ENCODE data around the gene VPS37B. TPM values are rescaled to one million over a fixed set of nuclear protein-coding genes. Genes with fewer than 3 reads are reported as not detected.
A peak's percentile ranks its signal among the peaks of the same experiment; 100 is the strongest.
"Not testable (repeated sequence)": the region's sequence is repeated elsewhere in the genome, so short reads cannot be mapped to it uniquely, and the experiment has no call there.

VPS37B gene
- total RNA-seq = 32.6 TPM

DNA sequence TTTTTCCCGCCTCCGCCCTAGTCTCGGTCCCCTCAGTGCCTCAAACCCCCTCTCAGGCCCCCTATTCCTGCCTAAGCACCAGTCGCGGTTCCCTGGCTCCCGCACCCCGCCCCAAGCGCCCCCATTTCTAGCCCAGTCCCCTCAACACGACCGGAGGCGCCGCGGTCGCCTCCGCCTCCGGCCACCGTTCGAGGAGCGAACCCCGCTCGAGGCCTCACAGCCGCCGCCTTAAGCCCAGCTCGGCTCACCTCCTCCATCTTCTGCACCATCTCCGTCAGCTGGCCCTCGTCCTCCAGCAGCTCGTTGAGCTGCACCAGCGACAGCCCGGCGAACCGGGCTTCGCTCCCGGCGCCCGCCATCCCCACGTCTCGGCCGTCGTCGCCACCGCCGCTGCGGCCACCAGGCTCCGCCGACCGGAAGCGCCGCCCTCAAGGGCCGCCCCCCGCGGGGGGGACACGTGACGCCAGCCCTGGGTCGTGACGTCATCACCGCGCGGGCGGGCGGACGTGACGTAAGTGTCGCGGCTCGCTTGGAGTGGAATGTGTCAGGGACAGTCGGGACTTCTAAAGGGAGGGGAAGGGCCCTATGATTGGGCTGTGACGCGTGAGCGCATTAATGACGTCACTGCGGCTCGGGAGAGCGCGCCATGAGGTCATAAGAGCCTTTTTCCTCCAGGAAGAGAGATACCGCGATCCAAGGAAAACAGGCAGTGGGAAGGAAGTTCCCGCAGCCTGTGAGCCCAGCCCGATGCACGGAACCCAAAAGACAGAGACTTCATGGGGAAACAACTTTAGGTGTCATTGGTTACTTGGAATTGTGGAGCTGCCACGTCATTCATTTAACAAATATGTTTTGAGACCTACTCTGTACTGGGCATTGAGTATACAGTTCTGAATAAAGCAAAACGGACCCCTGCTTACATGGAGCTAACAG lies at the start of gene VPS37B:
Gene VPS37B (minus strand): TSS at position 421 of the 933 bp plus-strand sequence. CDS start 62 bp downstream, at position 359.
- peak; percentile 93 for DNase-seq

- DNase-seq = peak; percentile 83
These were observed 49.0 kb upstream of the VPS37B start for GRCh38 chr12:122944605-122945592.

- no peak for DNase-seq
These were observed 47.3 kb upstream of the VPS37B start for GRCh38 chr12:122943196-122943595.

GRCh38 chr12:122942637-122943036 lies 46.7 kb upstream of the VPS37B start:
- DNase-seq = no peak

GRCh38 chr12:122941351-122941750 lies 45.4 kb upstream of the VPS37B start:
- not testable (repeated sequence) for DNase-seq

DNA sequence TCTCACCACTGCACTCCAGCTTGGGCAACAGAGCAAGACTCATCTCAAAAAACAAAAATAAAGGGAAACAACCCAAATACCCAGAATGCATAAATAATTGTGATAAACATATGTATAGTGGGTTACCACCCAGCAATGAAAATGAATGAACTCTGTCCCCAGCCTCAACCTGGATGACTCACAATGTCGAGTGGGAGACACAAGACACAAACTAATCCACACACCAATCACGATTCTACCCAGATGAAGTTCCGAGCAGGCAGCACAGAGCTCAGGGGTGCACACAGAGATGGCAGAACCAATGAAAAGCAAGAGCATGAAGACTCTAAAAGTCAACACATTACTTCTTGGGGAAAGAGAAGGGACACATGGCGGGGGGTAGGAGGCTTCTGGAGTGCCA lies 43.2 kb upstream of the VPS37B start:
- DNase-seq = no peak

DNA sequence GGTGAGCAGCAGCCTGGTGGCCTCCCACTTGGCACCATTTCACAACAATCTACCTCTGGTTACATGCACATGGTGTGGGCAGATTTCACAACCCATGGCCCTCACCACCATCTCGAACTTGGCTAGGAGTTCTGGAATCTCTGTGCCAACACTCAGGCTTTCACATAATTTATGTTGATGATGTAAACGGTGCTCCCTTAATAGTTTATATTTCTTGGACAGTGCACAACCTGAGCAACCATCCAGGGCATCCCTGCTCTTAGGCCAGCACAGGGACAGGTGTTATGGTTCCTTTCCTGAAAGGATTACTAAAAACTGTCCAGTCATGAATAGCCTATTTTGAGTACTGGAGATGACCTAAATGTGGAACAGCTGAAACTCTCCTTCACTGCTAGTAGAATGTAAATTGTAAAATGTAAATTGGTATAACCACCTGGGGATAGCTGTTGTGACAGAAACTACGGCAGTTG lies 41.7 kb upstream of the VPS37B start:
- DNase-seq = no peak

DNA sequence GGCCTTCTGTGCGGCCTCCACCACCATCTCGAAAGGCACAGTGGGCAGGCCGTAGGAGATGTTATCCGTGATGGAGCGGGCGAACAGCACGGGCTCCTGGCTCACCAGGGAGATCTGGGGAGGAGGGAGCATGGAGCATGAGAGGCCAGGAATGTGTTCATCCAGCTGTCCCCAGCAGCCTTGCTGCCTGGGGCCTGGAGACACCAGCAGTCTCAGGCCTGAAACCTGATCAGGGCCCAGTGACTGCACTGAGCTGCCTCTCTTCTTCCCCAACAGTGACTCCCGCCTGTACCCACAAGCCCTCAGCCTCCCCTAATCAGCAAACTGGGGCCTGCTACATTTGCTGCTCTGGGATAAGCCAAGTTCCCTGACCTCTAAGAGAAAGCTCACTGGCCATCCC lies 39.4 kb upstream of the VPS37B start:
- DNase-seq = peak; percentile 74

DNA sequence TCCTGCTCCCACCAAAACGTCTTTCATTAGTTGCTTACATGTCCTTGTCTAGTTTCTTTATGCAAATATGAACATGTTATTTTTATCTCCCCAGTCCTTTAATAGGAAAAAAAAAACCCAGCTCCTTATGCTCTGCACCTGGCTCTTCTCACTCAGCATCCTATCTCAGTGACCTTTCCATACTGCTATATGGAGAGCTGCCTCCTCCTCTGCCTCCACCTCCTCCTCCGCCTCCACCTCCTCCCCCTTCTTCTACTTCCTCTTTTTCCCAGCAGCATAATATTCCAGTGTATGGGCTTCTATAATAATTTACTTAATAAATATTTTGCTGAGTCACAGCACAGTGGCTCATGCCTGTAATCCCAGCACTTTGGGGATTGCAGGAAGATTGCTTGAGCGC lies 38.8 kb upstream of the VPS37B start:
- DNase-seq = no peak

- DNase-seq = no peak
These were observed 36.3 kb upstream of the VPS37B start for GRCh38 chr12:122932207-122932606.

GRCh38 chr12:122929812-122930211 lies 33.9 kb upstream of the VPS37B start:
- no peak for DNase-seq

DNA sequence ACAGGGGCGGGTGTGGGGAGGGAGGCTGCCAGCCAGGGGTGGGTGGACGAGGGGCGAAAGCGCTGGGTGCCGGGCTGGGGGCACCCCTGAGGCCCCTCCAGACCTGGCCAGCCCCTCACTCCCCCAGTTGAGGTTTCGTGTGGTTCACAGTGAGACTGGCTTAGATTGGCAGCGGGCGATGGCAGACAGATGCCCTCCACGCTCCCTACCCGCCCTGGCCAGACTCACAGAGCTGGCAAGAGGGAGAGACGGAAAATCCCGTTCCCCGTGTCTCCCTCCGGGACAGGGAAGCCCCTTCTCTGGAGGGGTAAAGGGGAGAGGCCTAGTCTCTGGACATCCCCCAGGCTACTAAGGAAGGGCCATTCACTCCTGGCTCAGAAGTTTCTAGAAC lies 33.2 kb upstream of the VPS37B start:
- DNase-seq = peak; percentile 20

DNA sequence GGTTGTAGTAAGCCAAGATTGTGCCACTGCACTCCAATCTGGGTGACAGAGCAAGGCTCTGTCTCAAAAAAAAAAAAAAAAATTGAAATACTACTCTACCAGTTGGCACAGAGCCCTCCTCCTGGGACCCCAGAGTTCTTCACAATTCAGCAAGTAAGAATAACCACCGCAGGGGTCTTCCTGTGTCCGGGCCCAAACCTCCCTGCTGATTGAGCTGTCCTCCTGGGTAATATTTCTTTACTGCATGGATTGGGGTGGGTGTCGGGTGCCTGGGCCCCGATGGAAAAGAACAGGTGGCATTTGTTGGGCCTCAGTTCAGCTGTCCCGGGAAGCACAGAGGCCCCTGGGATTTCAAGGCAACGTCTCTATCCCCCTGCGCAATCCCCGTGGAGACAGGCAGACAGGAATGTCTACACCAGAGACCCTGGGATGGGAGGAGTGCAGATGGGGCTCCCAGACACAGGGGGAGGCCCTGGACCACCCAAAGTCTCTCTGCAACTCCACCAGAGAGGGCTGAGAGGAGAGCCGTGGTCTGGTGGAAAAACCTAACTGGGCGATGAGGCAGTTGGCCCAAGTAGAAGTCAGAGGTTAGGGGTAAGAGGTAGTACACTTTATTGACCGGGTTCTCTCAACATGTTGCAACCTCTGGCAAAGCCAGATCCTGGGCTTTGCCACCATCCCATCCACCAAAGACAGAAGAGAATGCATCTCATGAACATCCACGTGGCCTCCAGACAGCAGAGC lies 32.7 kb upstream of the VPS37B start:
- DNase-seq = peak; percentile 76

GRCh38 chr12:122927756-122928403 lies 32.0 kb upstream of the VPS37B start:
- DNase-seq = no peak

- DNase-seq = peak; percentile 47
These were observed 26.0 kb upstream of the VPS37B start for GRCh38 chr12:122921917-122922316.

- DNase-seq = no peak
These were observed 24.8 kb upstream of the VPS37B start for GRCh38 chr12:122920687-122921086.

DNA sequence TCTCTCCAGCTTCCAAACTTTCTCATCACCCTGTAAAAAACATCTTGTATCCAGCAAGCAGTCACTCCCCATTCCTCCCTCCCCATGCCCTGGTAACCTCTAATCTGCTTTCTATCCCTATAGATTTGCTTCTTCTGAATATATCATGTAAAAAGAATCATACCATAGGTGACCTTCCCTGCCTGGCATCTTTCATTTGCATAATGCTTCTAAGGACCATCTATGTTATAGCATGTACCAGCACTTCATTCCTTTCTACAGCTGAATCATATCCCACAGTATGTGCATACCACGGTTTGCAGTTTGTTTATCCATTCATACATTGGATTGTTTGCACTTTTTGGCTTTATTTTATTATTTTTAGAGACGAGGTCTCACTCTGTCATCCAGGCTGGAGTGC lies 22.9 kb upstream of the VPS37B start:
- DNase-seq = no peak

DNA sequence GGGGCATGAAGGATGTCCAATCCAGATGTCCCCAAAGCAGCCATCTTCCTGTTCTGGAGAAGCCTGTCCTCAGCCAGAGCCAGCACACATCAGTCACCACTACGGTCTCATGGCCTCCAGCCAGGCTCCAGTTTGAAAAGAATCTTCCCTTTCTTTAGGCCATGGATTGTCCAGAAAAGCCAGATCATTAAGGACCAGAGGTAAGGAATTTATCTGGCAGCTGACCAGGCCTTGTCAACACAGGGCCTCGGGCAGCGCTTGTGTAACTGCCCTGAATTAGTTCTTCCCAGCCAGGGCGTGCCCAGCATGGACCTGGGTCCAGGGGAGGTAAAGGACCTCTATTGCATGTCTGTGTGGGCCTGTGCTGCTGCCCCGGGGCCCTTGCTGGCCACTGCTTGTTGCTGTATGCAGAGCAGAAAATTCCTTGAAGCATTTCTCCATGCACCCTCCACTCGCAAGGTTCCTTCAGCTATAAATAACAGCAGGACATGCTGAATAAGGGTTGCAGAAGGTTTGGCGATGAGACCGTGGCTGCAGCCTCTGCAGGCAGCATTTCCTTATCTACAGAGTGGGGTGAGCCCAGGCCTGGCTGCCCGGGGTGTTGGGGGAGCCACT lies 21.7 kb upstream of the VPS37B start:
- DNase-seq = peak; percentile 70

- peak; percentile 61 for DNase-seq
These were observed 13.7 kb upstream of the VPS37B start for GRCh38 chr12:122909442-122910288.

- no peak for DNase-seq
These were observed 13.0 kb upstream of the VPS37B start for GRCh38 chr12:122908915-122909314.

Measured in tongue (tissue), 2 donors.